GM12801 (cell line): ENCODE results near the gene PIGZ.

ENCODE experiments used
- TF ChIP-seq, protein P1 (sequence below): IDR thresholded peaks from one replicate; pipeline ENCODE4 v1.5.1; 2011; ENCODE audit warnings: control low read depth; ENCODE audit not compliant: insufficient read length; ENCODE audit errors: extremely low read depth

Gene PIGZ

DNA sequence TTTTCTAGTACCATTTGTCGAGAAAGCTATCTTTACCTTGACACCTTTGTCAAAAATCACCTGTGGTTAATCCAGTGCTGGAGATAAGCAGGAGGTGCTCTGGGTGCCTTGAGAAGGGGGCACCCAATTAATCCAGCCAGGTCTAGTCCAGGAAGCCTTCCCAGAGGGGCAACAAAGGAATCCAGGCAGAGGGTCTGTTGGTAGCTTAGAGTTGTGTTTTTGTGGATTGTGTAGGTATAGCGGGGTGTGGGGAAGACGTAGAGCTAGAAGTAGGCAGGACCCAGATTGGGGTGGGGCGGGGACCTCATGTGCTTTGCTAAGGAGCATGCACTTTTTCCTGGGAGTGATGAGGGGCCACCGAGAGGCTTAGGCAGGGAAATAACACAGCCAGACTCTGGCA, 6.0 kb upstream of the PIGZ start:
- TF ChIP-seq, protein P1, sequence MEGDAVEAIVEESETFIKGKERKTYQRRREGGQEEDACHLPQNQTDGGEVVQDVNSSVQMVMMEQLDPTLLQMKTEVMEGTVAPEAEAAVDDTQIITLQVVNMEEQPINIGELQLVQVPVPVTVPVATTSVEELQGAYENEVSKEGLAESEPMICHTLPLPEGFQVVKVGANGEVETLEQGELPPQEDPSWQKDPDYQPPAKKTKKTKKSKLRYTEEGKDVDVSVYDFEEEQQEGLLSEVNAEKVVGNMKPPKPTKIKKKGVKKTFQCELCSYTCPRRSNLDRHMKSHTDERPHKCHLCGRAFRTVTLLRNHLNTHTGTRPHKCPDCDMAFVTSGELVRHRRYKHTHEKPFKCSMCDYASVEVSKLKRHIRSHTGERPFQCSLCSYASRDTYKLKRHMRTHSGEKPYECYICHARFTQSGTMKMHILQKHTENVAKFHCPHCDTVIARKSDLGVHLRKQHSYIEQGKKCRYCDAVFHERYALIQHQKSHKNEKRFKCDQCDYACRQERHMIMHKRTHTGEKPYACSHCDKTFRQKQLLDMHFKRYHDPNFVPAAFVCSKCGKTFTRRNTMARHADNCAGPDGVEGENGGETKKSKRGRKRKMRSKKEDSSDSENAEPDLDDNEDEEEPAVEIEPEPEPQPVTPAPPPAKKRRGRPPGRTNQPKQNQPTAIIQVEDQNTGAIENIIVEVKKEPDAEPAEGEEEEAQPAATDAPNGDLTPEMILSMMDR, result no peak

DNA sequence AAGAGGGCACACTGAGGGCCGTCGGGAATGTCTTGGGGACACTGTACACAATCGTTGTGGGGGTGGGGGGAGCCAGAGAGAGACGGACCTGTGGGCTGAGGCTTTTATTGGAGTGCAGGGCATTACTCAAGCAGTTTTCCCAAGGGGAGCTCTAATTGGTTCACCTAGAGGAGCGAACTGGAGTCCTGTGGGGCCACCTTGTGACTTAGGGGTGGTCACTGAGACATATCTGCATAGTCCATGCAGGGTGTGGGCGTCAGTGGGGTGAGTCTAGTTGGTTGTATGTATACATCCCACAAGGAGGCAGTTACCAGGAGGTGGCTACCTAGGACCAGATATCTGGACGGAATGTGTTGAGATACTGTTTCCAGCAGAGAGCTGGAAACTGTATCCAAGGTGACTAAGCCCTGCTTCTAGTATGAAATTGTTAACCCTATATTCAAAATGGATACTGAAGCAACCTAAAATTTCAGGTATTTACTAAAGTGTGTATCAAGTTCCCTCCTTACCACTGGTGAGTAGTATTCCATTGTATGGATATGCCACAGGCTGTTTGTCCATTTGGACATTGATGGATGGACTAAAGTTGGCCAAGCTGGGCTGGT, 2.6 kb upstream of the PIGZ start:
- TF ChIP-seq, protein P1, result no peak

DNA sequence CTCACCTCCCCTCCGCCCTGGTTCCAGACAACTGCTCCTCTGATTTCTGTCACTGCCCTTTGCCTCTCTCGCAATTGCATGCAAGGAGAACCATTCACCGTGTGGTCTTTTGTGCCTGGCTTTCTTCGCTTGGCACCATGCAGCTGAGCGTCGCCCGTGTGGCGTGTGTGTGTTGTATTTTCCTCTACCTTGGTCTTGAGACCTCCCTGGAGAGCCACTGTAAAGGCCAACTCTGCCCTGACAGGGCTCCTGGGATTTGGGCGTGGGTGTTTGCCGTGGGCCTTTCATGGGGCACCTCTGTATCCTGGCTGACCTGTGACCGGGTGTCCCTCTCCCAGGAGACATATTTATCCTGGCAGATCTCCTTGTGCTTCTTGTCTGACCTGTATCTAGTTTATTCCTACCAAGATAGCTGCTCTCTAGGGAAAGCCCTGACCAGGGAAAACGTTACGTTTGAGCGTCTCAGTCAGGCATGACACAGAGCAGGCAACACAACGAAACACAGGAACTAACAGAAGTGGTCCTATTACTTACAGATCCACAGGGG, 2.0 kb upstream of the PIGZ start:
- TF ChIP-seq, protein P1, result no peak

DNA sequence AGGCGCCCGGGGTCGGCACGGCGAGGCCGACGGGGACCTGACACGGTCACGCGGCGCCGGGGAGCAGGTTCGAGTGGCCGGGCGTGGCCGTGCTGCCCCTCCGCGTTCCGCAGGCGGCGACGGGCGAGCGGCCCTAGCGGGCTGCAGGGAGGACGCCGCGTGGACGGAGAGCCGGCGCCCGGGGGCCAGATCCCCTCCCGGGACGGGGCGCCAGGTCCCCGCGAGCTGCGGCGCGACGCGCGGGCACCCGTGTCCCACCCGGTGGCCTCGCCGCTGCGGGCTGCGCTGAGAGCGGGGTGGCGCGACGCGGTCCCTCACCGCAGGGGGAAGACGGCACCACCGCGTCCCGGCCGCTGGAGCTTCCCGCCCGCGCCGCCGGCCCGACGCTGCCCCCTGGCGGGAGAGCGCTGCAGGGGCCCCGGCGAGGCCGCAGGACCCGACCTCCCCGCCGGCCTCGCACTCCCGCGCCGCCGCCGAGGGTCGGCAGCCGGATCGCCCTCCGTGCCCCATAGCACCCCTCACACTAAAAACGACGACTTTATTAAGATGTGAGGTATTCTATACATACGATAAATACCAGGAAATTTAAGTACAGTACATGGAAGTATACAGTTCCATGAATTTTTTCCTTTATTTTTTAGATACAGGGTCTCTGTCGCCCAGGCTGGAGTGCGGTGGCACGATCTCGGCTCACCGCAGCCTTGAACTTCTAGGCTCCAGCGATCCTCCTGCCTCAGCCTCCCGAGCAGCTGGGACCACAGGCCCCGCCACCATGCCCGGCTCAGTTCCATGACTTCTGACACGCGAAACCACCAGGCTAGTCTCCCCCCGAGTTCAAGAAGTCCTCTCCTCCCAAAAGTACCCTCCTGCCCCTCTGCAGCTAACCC, 1.3 kb upstream of the PIGZ start:
- TF ChIP-seq, protein P1, result no peak

DNA sequence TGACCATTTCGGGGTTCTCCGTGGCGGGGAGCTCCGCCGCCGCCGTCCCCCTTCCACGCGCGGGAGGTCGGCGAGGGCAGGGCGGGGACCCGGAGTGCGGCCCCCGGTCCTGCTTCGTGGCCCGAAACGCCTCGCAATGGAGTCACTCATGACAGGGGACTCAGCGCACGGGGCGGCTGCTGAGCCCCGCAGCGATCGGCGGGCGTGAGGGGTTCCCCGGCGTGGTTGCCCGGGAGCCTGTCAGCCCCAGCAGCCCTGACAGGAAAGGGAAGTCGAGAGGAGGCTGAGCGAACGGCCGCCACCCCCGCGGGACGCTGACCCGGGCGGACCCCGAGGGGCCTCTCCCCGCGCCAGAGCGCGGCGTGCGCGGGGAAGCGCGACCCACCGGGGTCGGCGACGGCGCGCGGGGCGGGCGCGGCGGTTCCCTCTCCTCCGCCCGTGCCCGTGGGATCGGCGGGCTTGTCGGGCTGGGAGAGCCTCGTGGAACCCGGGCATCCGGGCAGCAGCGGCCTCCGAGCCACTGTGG, 564 bp upstream of the PIGZ start:
- TF ChIP-seq, protein P1, result no peak

DNA sequence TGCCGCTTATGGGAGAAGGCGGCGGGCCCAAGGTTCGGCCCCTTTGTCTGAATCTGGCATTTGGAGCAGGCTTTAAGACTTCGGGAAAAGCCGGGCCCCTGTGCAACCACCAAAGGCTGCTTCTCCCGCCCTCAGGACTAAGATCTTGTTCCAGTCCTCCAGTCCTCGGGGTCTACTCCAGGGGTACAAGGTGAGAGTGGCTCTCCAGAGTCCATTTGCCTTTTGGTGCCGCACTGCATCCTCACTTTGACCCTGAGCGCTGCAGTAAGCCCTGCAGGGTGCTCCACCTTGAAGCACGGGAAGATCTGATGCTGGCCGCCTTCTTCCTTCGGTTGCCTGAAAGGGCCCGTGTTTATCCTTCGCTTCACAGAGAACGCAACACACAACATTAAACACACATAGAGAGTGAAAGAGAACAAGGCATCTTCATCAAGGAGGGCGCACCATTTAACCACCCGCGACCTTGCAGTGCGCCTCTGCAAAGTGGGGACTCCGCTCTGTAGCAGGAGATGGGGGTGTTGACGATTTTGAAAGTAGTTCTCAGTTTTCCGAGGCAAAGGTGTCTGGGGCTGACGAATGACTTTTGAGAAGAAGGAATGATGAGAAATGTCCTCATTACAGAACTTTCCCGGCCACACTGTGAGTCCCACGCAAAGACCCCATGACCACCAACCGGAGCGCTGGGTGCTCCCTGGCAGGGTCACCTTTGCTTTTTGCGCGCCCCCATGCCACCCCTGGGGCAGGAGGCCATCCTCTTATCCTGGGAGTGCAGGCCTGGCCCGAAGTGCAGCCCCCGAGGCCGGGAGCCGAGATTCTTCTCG, 1.0 kb downstream of the PIGZ start:
- TF ChIP-seq, protein P1, result no peak
